ENCODE data around the gene VSNL1.

Gene VSNL1

GRCh38 chr2:17588031-17588430 lies 47.5 kb downstream of the VSNL1 start (continued):
- no peak for TF ChIP-seq ATF2 (tag by site-specific recombination; IDR thresholded peaks at IDR 0.05; ENCODE audit: low read depth)
- no peak for TF ChIP-seq REPIN1 (tag by site-specific recombination; IDR thresholded peaks at IDR 0.05; ENCODE audit: low read depth)
- no peak for TF ChIP-seq ZNF2 (tag by site-specific recombination; IDR thresholded peaks at IDR 0.05)
- TF ChIP-seq AEBP2 (tag by site-specific recombination; IDR thresholded peaks at IDR 0.05; ENCODE audit: borderline replicate concordance) = no peak
- no peak for TF ChIP-seq ZNF560 (tag by site-specific recombination; IDR thresholded peaks at IDR 0.05; ENCODE audit: borderline replicate concordance)
- TF ChIP-seq, protein P1, sequence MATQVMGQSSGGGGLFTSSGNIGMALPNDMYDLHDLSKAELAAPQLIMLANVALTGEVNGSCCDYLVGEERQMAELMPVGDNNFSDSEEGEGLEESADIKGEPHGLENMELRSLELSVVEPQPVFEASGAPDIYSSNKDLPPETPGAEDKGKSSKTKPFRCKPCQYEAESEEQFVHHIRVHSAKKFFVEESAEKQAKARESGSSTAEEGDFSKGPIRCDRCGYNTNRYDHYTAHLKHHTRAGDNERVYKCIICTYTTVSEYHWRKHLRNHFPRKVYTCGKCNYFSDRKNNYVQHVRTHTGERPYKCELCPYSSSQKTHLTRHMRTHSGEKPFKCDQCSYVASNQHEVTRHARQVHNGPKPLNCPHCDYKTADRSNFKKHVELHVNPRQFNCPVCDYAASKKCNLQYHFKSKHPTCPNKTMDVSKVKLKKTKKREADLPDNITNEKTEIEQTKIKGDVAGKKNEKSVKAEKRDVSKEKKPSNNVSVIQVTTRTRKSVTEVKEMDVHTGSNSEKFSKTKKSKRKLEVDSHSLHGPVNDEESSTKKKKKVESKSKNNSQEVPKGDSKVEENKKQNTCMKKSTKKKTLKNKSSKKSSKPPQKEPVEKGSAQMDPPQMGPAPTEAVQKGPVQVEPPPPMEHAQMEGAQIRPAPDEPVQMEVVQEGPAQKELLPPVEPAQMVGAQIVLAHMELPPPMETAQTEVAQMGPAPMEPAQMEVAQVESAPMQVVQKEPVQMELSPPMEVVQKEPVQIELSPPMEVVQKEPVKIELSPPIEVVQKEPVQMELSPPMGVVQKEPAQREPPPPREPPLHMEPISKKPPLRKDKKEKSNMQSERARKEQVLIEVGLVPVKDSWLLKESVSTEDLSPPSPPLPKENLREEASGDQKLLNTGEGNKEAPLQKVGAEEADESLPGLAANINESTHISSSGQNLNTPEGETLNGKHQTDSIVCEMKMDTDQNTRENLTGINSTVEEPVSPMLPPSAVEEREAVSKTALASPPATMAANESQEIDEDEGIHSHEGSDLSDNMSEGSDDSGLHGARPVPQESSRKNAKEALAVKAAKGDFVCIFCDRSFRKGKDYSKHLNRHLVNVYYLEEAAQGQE (tag by site-specific recombination; IDR thresholded peaks at IDR 0.05) = no peak

DNA sequence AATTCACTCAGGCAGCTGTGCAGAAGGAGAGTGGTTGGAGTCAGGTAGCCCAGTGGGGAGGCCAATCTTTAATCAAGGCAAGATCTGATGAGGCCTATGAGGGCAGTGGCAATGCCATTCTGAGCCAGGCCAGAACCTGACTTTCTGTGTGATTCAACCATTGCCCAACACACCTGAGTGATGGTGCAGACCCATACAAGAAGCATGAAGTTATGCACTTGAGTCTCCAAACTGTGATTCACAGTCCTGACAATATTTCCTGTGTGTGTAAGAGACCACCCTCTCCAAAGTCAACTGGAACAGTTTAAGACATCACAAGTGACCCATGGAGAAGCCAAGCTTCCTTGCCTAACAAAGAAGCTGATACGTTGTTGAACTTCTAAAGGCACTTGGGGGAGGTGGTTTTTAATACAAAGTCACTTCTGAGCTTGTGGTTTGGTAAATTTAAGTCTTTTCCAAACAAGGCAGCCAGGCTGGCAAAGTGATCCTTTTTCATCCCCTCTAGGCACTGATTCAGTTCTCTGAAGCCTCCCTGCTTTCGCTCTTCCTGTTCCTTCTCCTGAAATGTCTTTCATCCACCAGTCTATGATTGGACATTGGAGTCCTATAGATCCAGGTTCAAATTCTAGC lies 49.0 kb downstream of the VSNL1 start:
- no peak overlapping the region for H3K27ac ChIP-seq (ENCODE audit: extremely low read depth, low read depth, low read length)
- TF ChIP-seq ZNF473 (tag by site-specific recombination; IDR thresholded peaks at IDR 0.05) (no peak), ZNF266 (tag by site-specific recombination; IDR thresholded peaks at IDR 0.05; ENCODE audit: low read depth) (no peak), EGR2 (tag by site-specific recombination; IDR thresholded peaks at IDR 0.05; ENCODE audit: low read depth) (no peak), ZNF610 (tag by site-specific recombination; IDR thresholded peaks at IDR 0.05; ENCODE audit: borderline replicate concordance) (no peak), ZNF555 (tag by site-specific recombination; conservative IDR thresholded peaks at IDR 0.05) (no peak), ZNF274 (IDR thresholded peaks at IDR 0.05; ENCODE audit: low read length) (no peak), ZNF274 (tag by site-specific recombination; IDR thresholded peaks at IDR 0.05; ENCODE audit: borderline replicate concordance) (no peak), ZNF248 (tag by site-specific recombination; IDR thresholded peaks at IDR 0.05) (no peak), HOXA7 (CRISPR knock-in tag; IDR thresholded peaks at IDR 0.05; ENCODE audit: borderline replicate concordance) (no peak), ZNF404 (tag by site-specific recombination; IDR thresholded peaks at IDR 0.05) (no peak), BCL11A (tag by site-specific recombination; IDR thresholded peaks at IDR 0.05; ENCODE audit: low read depth) (no peak), GLI4 (tag by site-specific recombination; IDR thresholded peaks at IDR 0.05) (no peak), TCF7L2 (IDR thresholded peaks at IDR 0.05; ENCODE audit: borderline replicate concordance, low read depth, low read length) (no peak)
- TF ChIP-seq, protein P1 (tag by site-specific recombination; IDR thresholded peaks at IDR 0.05) = no peak
- TF ChIP-seq, protein P2, sequence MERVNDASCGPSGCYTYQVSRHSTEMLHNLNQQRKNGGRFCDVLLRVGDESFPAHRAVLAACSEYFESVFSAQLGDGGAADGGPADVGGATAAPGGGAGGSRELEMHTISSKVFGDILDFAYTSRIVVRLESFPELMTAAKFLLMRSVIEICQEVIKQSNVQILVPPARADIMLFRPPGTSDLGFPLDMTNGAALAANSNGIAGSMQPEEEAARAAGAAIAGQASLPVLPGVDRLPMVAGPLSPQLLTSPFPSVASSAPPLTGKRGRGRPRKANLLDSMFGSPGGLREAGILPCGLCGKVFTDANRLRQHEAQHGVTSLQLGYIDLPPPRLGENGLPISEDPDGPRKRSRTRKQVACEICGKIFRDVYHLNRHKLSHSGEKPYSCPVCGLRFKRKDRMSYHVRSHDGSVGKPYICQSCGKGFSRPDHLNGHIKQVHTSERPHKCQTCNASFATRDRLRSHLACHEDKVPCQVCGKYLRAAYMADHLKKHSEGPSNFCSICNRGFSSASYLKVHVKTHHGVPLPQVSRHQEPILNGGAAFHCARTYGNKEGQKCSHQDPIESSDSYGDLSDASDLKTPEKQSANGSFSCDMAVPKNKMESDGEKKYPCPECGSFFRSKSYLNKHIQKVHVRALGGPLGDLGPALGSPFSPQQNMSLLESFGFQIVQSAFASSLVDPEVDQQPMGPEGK (tag by site-specific recombination; IDR thresholded peaks at IDR 0.05) = no peak
- TF ChIP-seq, protein P3, sequence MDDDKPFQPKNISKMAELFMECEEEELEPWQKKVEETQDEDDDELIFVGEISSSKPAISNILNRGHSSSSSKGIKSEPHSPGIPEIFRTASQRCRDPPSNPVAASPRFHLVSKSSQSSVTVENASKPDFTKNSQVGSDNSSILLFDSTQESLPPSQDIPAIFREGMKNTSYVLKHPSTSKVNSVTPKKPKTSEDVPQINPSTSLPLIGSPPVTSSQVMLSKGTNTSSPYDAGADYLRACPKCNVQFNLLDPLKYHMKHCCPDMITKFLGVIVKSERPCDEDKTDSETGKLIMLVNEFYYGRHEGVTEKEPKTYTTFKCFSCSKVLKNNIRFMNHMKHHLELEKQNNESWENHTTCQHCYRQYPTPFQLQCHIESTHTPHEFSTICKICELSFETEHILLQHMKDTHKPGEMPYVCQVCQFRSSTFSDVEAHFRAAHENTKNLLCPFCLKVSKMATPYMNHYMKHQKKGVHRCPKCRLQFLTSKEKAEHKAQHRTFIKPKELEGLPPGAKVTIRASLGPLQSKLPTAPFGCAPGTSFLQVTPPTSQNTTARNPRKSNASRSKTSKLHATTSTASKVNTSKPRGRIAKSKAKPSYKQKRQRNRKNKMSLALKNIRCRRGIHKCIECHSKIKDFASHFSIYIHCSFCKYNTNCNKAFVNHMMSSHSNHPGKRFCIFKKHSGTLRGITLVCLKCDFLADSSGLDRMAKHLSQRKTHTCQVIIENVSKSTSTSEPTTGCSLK (tag by site-specific recombination; IDR thresholded peaks at IDR 0.05) = no peak

More for the DNA sequence above, 49.0 kb downstream of the VSNL1 start:
- H3K4me3 ChIP-seq (ENCODE audit: low read depth, low read length) = no peak overlapping the region
- ChIA-PET POLR2A (interaction anchor here (0.6 kb wide), 1 partner anchor 30 kb away, joined by 3 read pairs; no protein-coding TSS in a partner anchor), CTCF (no interaction called here)
- no peaks in the 10 kb centered on the region for H3K9me3 ChIP-seq (ENCODE audit: control insufficient read depth, insufficient read depth, low read depth, low read length)
- H3K36me3 ChIP-seq (ENCODE audit: control insufficient read depth in 2 of 2, insufficient read depth in 1 of 2, low read length in 2 of 2) = no peaks in the 10 kb centered on the region
- H3K4me1 ChIP-seq (ENCODE audit: control insufficient read depth, insufficient read depth, low read length) = no peaks in the 10 kb centered on the region

Data from HEK293 (cell line).